HUES48 (cell line): ENCODE results near the gene SH3BP4.

Experiments used
- H3K27ac ChIP-seq: one replicate; pipeline ENCODE4 v1.7.0; 2013; ENCODE audit warnings: low read depth, low read length, inconsistent platforms
- H3K27me3 ChIP-seq: 2 replicates; pipeline ENCODE4 v1.6.1; 2013; ENCODE audit warnings: mild to moderate bottlenecking, low read length; ENCODE audit not compliant: control insufficient read depth, insufficient read depth
- H3K36me3 ChIP-seq: 2 replicates; pipeline ENCODE4 v1.6.1; 2013; ENCODE audit warnings: low read length; ENCODE audit not compliant: control insufficient read depth, insufficient read depth
- H3K4me1 ChIP-seq: 2 replicates; pipeline ENCODE4 v1.6.1; 2013; ENCODE audit warnings: mild to moderate bottlenecking, low read length; ENCODE audit not compliant: control insufficient read depth, insufficient read depth
- H3K4me3 ChIP-seq: 2 replicates; pipeline ENCODE4 v1.5.1; 2013; ENCODE audit warnings: mild to moderate bottlenecking, low read depth, low read length
- H3K9ac ChIP-seq: 2 replicates; pipeline ENCODE4 v1.6.1; 2013; ENCODE audit warnings: mild to moderate bottlenecking, low read depth, low read length, moderate library complexity
- H3K9me3 ChIP-seq: 2 replicates; pipeline ENCODE4 v1.6.1; 2013; ENCODE audit warnings: low read length; ENCODE audit not compliant: control insufficient read depth, insufficient read depth

The SH3BP4 gene

GRCh38 chr2:235086481-235087184 lies 134.8 kb downstream of the SH3BP4 start:
- no peaks in the 10 kb centered on the region for H3K9me3 ChIP-seq
- H3K27ac ChIP-seq, result no peak overlapping the region
- no peak overlapping the region for H3K9ac ChIP-seq
- H3K36me3 ChIP-seq, result no peaks in the 10 kb centered on the region
- no peak overlapping the region for H3K4me3 ChIP-seq
- H3K27me3 ChIP-seq, result no peaks in the 10 kb centered on the region
- no peaks in the 10 kb centered on the region; the same call in 1 of the 2 replicates for H3K4me1 ChIP-seq

- H3K9me3 ChIP-seq, result no peaks in the 10 kb centered on the region
- H3K4me1 ChIP-seq, result no peaks in the 10 kb centered on the region; the same call in 1 of the 2 replicates
- no peak overlapping the region for H3K9ac ChIP-seq
- H3K27me3 ChIP-seq, result no peaks in the 10 kb centered on the region
- H3K27ac ChIP-seq, result no peak overlapping the region
- no peak overlapping the region for H3K4me3 ChIP-seq
- H3K36me3 ChIP-seq, result no peaks in the 10 kb centered on the region
Observed at GRCh38 chr2:235087832-235088495, 136.1 kb downstream of the SH3BP4 start.

GRCh38 chr2:235088496-235088921 lies 136.7 kb downstream of the SH3BP4 start:
- no peak overlapping the region for H3K27ac ChIP-seq
- no peaks in the 10 kb centered on the region; the same call in 1 of the 2 replicates for H3K4me1 ChIP-seq
- H3K36me3 ChIP-seq, result no peaks in the 10 kb centered on the region
- H3K27me3 ChIP-seq, result no peaks in the 10 kb centered on the region
- no peak overlapping the region for H3K4me3 ChIP-seq
- H3K9me3 ChIP-seq, result no peaks in the 10 kb centered on the region
- H3K9ac ChIP-seq, result no peak overlapping the region

GRCh38 chr2:235091421-235091820 lies 139.6 kb downstream of the SH3BP4 start:
- Histone ChIP-seq H3K4me3 (no peak overlapping the region), H3K36me3 (no peaks in the 10 kb centered on the region), H3K9ac (no peak overlapping the region), H3K27me3 (no peaks in the 10 kb centered on the region), H3K9me3 (no peaks in the 10 kb centered on the region), H3K4me1 (no peaks in the 10 kb centered on the region; the same call in 1 of the 2 replicates), H3K27ac (no peak overlapping the region)

- Histone ChIP-seq H3K4me1 (no peaks in the 10 kb centered on the region), H3K4me3 (no peak overlapping the region), H3K9ac (no peak overlapping the region), H3K27ac (no peak overlapping the region), H3K36me3 (no peaks in the 10 kb centered on the region), H3K27me3 (no peaks in the 10 kb centered on the region), H3K9me3 (no peaks in the 10 kb centered on the region)
Observed at GRCh38 chr2:235091983-235092382, 140.2 kb downstream of the SH3BP4 start.

- H3K27me3 ChIP-seq, result no peaks in the 10 kb centered on the region
- no peak overlapping the region for H3K27ac ChIP-seq
- H3K36me3 ChIP-seq, result no peaks in the 10 kb centered on the region
- no peak overlapping the region for H3K9ac ChIP-seq
- no peaks in the 10 kb centered on the region for H3K4me1 ChIP-seq
- H3K4me3 ChIP-seq, result no peak overlapping the region
- no peaks in the 10 kb centered on the region for H3K9me3 ChIP-seq
Observed at GRCh38 chr2:235092433-235093223, 140.8 kb downstream of the SH3BP4 start.

GRCh38 chr2:235094457-235094856 lies 142.6 kb downstream of the SH3BP4 start:
- Histone ChIP-seq H3K4me1 (no peaks in the 10 kb centered on the region), H3K27ac (no peak overlapping the region), H3K36me3 (no peaks in the 10 kb centered on the region), H3K4me3 (no peak overlapping the region), H3K9me3 (no peaks in the 10 kb centered on the region), H3K27me3 (no peaks in the 10 kb centered on the region), H3K9ac (no peak overlapping the region)

GRCh38 chr2:235095569-235095968 lies 143.8 kb downstream of the SH3BP4 start:
- Histone ChIP-seq H3K27ac (no peak overlapping the region), H3K36me3 (no peaks in the 10 kb centered on the region), H3K9me3 (no peaks in the 10 kb centered on the region), H3K4me3 (no peak overlapping the region), H3K27me3 (no peaks in the 10 kb centered on the region), H3K4me1 (no peaks in the 10 kb centered on the region), H3K9ac (no peak overlapping the region)

GRCh38 chr2:235096447-235096846 lies 144.6 kb downstream of the SH3BP4 start:
- Histone ChIP-seq H3K27ac (no peak overlapping the region), H3K27me3 (no peaks in the 10 kb centered on the region), H3K4me1 (no peaks in the 10 kb centered on the region), H3K9ac (no peak overlapping the region), H3K36me3 (no peaks in the 10 kb centered on the region), H3K4me3 (no peak overlapping the region), H3K9me3 (no peaks in the 10 kb centered on the region)

GRCh38 chr2:235097196-235097595 lies 145.4 kb downstream of the SH3BP4 start:
- Histone ChIP-seq H3K9ac (no peak overlapping the region), H3K4me3 (no peak overlapping the region), H3K27ac (no peak overlapping the region), H3K4me1 (no peaks in the 10 kb centered on the region), H3K36me3 (no peaks in the 10 kb centered on the region), H3K27me3 (no peaks in the 10 kb centered on the region), H3K9me3 (no peaks in the 10 kb centered on the region)

- H3K9me3 ChIP-seq, result no peaks in the 10 kb centered on the region
- no peaks in the 10 kb centered on the region for H3K27me3 ChIP-seq
- H3K27ac ChIP-seq, result no peak overlapping the region
- H3K4me1 ChIP-seq, result no peaks in the 10 kb centered on the region
- H3K36me3 ChIP-seq, result no peaks in the 10 kb centered on the region
- no peak overlapping the region for H3K9ac ChIP-seq
- H3K4me3 ChIP-seq, result no peak overlapping the region
Observed at GRCh38 chr2:235098269-235098668, 146.5 kb downstream of the SH3BP4 start.
